Measurements from ENCODE around the gene PLA2G12A.

PLA2G12A gene

DNA sequence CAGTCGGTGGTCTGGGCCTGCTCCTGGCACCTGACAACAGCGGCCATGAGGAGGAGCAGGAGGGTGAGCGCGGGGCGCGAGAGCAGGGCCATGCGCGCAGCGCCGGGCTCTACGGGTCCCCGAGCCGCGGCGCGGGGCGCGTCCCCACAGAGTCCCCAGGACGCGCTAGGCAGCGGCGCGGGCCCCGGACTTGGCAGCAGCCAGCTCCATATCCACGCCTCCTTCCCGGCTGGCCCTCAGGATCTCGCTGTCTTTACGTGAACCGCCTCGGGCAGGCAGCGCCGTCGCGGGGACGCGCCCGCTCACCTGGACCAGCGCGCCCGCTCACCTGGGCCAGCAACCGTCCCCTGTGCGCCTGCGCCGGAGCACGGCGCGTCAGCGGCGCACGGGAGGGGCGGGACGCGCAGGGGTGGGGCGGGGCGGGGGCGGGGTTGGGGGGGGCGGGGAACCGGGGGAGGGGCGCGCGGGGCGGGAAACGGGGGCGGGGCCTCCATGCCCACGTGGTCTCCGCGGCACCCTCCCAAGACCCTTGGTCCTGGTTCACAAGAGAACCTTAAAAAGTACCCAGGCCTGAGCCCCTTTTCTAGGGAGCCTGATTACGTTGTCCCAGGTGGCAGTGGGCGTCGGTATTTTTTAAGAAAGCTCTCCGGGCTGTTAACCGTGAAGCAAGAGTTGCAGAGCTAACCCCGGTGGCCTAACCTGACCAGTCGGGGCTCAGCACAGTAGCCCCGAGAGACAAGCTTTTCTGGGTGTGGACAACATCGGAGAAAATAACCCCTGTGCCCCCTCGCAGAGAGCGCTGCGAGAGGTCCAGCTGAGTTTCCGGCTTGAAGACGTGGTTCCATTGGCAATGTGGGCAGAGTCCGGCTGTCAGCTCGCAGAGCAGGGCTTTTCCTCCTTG lies at the start of gene PLA2G12A:
TSS of gene PLA2G12A (minus strand) at position 353 of the 901 bp plus-strand sequence. CDS start at position 92, 261 bp downstream.
- peak; percentile 42 to 58 (median 53) for DNase-seq (ENCODE audit: low read depth in 2 of 3, low spot score in 2 of 3)

DNA sequence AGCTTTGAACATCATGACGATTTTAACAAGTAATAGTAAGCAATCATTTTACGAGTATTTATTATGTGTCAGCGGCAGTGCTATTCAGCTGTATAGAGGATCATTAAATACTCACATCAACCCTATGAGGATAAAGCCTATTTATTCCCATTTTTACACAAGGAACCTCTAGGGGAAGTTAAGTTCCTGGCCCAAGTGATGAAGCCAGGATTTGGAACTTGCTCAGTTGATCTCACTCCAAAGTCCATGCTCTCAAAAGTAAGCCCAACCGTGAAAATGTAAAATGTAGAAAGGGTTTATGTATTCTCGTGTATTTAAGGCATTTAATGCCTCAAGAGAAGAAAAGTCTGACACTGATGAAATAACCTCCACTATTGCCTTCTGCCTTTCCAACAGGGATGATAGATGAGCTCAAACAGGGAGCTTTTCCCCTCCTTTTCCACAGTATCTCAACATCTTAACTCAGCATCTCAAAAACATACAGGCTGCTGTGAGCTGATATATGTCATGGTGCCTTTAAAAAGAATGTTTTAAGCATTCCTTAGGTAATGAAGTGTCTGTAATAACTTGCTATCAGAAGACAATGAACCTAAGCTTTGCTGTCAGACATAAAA lies 35.0 kb upstream of the PLA2G12A start:
- DNase-seq (ENCODE audit: low read depth in 2 of 3, low spot score in 2 of 3): no peak

DNA sequence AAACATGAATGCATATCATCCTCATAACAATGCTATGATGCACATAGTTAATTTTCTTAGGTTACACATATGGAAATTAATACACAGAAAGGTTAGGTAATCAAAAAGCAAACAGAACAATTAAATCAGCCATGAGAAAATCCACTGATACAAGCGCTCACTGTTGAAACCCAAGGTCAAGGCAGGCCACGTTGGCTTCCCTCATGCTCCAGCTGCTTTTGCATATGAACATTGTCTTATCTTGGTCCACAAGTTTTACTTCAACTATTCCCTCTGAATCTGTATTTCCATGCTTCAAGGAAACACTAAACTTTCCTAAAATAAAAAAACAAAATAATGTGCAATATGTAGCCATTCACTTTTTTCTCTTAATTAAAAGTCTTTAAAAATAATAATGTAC lies 34.5 kb upstream of the PLA2G12A start:
- DNase-seq (ENCODE audit: low read depth in 2 of 3, low spot score in 2 of 3): no peak

DNA sequence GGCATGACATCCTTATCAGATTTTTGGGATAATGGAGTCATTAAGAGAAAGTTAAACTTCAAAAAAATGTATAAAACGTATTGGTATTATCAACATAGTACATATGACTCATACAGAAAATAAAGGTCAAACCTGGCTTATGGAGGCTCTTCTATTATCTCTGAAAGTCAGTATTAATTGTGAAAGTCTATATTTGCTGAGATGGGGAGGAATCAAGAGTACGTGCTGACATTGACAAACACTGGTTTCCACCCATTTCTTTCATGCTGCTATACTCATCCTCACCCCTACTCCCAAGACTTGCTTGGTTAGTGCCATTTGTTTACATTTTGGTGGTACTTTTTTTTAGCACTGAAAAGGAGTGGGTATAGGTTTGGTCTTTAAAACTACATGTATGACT lies 30.8 kb upstream of the PLA2G12A start:
- no peak for DNase-seq (ENCODE audit: low read depth in 2 of 3, low spot score in 2 of 3)

DNA sequence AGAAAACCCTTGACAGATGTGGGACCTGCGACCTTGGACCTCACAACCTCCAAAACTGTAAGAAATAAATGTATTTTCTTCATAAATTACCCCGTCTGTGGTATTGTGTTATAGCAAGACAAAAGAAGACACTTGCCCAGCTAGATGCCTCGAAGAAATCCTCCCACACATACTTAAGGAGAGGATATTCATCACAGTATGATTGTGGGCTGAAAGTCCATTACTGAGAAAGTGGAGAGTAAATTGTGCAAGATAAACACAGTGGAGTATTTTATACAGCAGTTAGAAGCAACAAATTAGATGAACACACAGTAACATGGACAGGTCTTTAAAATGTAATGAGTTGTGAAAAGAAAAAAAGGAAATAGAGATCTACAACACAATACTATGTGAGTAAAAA lies 25.8 kb upstream of the PLA2G12A start:
- no peak for DNase-seq (ENCODE audit: low read depth in 2 of 3, low spot score in 2 of 3)

DNA sequence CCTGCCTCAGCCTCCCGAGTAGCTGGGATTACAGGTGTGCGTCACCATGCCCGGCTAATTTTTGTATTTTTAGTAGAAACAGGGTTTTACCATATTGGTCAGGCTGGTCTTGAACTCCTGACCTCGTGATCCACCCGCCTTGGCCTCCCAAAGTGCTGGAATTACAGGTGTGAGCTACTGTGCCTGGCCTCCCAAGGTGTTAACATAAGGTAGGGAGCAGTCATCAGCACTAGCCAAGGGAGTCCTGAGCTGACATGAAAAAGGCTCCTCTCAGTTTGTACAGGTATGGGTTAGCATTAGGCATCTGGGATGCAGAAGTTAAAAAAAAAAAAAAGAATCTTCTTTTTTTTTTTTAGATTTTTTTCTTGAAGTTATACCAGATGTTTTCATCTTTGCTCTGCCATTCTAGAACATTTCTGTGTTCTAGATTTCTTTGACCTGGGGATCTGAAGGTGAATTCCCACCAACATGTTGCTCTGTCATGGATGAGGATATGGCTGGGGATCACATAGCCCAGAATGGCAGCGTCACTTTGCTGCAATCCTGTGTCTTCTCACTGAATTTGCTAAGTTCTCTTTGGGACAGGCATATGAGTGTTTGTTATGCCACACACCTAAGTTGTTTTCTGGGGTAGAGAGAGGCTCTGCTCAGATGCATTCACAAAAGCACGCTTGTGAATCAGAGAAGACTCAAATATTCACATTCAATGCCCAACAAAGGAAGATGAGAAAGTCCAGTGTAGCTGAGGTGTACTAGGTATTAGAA lies 24.4 kb upstream of the PLA2G12A start:
- no peak for DNase-seq (ENCODE audit: low read depth in 2 of 3, low spot score in 2 of 3)

DNA sequence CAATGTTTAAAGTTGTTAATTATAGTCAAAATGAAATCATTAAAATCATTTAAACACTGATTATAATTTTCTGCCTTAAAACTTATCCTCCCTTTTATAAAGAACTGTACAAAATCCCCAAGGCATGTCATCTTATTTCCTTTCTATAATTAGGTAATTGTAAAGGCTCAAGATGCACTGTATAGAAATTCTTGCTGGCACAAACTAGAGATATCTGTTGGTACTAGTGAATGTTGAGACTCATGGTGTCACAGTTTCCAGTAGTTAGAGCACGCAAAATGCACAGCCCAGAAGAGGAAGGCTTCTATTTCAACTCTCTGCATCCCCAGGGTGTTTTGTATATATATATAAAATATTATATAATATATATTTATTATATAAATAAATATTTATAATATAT lies 22.7 kb upstream of the PLA2G12A start:
- no peak for DNase-seq (ENCODE audit: low read depth in 2 of 3, low spot score in 2 of 3)

DNA sequence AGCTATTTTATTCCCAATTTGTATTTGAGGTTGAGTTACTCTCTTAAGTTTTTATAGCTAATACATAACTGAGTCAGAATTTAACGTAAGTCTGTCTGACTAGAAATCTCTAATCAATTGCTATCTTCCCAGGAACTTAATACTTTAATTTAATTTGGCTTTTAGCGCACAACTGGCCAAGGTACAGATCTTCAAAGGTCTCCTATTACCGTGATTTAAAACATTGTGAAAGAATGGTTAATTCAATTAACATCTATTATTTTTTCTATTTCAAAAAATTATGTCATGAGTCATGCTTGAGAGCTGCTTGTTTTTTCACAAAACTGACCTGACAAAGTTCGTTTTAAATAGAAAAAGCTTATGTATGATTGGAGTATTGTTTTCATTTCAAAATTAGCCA lies 22.0 kb upstream of the PLA2G12A start:
- no peak for DNase-seq (ENCODE audit: low read depth in 2 of 3, low spot score in 2 of 3)

DNA sequence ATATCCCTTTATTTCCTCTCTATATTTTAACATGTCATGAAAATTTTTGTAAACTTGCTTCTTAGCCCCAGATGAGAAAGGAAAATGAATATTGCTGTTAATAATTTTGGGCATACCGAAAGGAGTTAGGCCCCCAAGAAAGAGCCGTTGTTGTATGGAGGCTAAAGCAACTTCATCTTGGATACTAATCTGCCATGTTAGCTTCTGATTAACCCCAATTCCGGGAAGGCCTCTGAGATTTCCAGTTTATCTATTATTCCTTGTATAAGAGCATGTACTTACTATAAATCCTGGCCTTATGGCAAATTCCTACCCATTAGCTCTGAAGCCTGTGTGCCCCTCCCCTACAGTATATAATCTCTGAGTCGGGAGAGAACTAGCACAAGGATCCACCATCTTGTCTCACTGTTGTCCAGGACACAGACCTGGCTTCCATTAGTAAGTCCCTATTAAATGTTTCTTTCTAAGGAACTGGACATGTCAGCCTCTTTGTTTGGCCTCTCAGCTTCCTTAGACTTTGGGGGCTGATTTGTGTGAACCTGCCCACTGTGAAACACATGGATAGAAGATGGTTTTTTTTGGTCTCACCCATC lies 20.9 kb upstream of the PLA2G12A start:
- DNase-seq (ENCODE audit: low read depth in 2 of 3, low spot score in 2 of 3): no peak

DNA sequence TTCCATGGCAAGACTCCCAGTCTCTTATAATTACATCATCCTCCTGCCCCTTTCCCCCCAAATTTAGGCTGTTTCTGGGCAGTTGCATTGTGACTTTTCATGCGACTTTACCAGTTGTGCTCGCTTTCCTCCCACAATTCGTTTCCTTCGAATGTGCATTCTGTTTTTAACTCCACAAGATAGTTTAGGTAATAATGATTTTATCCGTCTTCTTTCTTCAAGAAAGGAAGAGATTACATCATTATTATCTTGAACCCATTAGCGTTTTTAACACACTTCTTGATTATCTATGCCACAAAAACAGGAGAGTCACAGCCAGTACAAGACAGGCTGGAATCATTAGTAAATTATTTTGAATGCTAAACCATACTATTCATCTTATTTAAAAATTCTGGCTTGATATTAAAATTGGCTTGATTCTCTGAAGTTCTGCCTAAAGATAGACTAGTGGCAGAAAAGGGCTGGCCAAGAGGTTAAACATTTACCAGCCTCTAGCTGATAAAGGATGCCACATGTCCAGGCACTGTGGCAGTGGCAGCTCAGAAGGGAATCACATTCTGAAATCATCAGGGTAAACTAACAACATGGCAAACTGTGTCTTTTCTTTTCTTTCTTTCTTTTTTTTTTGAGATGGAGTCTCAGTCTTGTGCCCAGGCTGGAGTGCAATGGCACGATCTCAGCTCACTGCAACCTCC lies 19.7 kb upstream of the PLA2G12A start:
- DNase-seq (ENCODE audit: low read depth in 2 of 3, low spot score in 2 of 3): no peak

DNA sequence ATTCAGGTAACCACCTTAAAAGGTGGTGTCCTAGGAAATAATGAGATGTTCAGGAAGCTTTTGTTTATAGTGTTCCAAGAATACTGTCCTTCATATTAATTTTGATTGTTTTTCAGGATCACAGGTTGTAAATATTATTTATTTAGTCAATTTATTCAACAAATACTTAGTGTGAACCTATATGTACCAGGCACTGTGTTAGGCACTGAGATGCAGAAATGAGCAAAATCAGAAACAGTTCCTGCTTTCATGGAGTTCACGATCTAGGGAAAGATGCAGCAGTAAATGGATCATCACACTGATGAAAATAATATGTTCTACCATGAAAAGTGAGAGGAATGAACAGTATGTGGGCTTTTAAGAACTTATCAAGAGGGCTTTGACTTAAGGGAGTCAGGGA lies 18.2 kb upstream of the PLA2G12A start:
- DNase-seq (ENCODE audit: low read depth in 2 of 3, low spot score in 2 of 3): no peak

DNA sequence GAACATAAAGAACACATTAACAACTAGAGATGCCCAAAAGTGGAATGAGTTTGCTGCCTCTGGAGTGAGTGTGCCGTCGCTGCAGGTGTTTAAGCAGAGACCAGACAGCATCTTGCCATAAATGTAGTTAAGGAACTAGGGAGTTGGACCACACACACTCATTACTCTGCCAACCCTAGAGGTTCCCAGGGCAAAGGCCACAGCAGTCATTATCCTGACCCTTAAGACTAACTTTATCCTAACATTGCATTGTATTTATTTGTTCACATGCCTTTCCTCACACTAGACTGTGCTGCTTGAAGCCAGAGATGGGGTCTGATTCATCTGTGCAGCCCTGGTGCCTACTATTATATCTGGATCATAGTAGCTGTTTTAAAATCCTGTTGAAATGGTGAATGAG lies 16.9 kb upstream of the PLA2G12A start:
- DNase-seq (ENCODE audit: low read depth in 2 of 3, low spot score in 2 of 3): no peak

DNA sequence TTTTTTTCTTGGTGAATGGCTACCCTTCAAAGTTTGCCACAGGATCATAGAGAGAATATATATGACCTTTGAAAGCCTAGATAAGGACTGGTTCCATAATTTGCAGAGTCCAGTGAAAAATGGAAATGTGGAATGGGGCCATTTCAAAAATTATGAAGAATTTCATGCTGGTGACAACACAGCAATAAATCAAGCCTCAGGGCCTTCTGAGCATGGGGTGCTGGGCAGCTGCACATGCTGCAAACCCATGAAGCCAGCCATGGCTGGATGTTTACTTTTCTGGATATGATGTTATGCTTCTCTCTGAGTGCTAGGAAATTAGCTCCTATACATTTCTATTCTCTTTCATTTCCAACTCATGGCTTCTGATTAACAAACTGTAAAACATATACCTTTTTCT lies 16.0 kb upstream of the PLA2G12A start:
- DNase-seq (ENCODE audit: low read depth in 2 of 3, low spot score in 2 of 3): no peak

DNA sequence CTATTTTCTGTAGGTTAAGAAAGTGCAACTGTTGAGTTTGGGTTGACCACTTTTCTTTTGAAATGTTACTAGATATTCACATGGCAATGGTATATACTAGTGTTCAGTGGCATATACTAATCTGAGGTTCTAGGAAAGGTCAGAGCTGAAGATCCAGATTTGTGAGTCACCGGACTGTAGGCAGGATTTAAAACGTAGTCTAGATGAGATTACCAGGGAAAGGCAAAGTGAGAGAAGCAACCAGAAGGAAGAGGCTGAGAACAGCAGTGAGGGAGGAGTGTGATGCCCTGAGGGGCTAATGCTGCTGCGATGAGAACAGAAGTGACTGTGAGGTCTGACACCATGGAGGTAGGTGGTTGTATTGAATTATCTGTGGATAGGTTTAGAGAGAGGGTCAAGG lies 9.7 kb upstream of the PLA2G12A start:
- DNase-seq (ENCODE audit: low read depth in 2 of 3, low spot score in 2 of 3): no peak

DNA sequence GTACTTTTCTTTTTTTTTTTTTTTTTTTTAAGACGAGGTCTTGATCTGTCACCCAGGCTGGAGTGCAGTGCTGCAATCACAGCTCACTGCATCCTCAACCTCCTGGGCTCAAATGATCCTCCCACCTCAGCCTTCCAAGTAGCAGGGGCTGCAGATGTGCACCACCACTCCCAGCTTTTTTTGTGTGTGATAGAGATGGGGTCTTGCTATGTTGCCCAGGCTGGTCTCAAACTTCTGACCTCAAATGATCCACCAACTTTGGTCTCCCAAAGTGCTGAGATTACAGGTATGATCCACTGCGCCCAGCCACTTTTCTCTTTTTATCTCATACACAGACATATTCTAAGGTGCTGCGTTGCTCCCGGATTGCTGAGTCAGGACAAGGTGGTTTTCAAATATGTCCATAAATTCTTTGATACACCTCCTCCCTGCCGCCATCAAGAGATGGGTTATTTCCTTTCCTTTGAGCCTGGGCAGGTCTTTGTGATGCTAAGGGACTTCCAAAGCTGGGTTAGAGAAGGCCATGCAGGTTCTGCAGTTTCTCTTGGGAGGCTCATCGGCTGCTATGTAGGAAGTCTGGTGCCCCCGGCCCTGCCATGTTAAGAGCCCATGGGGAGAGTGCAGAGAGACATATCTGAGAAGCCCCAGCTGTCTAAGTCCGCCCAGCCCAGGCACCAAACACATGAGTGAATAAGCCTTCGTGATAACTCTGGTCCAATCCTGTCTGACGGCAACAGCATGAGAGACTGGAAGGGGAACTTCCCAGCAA lies 8.4 kb upstream of the PLA2G12A start:
- DNase-seq (ENCODE audit: low read depth in 2 of 3, low spot score in 2 of 3): no peak

DNA sequence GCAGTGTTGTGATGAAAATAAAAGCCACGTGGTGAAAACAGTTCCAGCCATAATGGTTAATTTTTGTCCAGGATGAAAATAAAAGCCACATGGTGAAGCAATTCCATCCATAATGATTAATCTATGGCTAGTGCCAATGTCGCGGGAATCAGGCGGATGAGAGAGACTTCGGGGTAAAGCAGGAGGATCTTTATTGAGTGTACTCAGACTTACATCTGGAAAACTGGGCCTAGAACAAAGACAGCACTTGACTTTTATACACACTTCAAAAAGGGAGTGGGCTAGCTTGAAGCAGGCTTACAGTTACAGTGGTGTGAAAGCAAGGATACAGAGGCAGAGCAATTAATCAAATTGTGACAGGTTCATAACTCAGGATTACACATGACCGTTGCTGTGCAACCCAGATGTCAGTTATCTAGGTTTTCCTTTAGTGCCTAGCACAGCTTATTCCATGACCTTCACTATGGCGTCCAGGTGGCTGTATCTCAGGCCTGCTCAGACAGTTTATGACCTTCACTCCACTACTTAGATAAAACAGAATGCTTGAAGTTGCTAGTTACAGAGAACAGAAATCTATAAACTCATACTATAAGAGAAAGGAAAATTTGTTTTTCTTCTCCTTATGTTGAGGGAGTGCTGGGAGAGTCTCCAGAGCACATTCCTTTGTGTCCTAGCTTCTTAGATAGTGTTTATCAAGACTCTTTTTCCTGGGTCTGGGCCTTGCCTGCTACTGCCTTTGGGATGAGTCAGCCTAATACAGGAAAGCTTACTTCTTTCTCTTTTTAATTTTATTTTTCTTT lies 5.9 kb upstream of the PLA2G12A start:
- no peak for DNase-seq (ENCODE audit: low read depth in 2 of 3, low spot score in 2 of 3)

DNA sequence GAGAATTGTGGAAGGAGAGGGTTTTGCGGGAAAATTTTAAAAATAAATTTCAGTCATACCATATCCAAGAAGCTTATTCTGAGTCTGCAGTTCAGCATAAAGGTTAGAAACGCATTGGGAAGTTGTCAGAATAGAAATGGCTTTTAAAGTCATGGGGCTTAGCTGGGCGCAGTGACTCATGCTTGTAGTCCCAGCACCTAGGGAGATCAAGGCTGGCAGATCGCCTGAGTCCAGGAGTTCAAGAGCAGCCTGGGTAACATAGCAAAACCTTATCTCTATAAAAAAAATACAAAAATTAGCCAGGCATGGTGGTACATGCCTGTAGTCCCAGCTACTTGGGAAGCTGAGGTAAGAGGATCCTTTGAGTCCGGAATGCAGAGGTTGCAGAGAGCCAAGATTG lies 3.9 kb upstream of the PLA2G12A start:
- no peak for DNase-seq (ENCODE audit: low read depth in 2 of 3, low spot score in 2 of 3)

DNA sequence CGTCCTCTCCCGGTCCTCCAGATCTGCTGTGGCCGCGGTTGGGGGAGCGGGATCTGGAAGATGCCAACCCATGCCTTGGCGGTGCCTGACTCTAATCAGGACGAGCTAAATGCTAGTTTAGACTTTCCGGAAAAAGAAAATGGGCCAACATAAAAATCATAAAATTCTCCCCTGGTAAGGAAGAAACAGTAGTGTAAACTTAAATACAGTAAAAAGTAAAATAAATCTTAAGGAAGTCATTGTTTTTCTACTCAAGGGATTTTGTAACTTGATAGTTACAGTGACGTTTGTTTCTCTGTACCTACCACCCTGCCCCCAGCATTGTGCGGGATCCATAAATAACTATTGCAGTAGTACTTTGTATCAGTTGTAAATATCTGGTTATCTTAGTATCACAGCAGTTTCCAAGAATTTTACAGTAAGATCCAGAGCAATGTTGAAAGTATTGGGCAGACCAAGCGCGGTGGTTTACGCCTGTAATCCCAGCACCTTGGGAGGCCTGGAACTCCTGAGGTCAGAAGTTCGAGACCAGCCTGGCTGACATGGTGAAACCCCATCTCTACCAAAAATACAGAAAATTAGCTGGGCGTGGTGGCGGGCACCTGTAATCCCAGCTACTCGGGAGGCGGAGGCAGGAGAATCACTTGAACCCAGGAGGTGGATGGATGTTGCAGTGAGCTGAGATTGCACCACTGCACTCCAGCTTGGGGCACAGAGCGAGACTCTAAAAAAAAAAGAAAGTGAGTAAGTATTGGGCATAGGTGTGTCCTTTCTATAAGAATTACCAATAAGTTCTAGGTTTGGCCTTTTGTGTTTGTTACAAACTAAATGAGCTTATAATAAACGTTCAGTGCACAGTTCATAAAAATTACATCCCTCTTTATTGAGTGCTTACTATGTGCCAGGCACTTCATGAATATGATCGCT lies 1.0 kb upstream of the PLA2G12A start:
- DNase-seq (ENCODE audit: low read depth in 2 of 3, low spot score in 2 of 3): no peak
